ENCODE measurements around the gene PRPF4. TPM values are rescaled to one million over a fixed set of nuclear protein-coding genes. Genes with fewer than 3 reads are reported as not detected.

PRPF4 gene
- total and polyA plus RNA-seq, 9 of the 15 experiments (the other 6 are each of a cell fraction or from before 2014, with no cell fraction given) = 25.8 to 66.0 (median 39.8) TPM

DNA sequence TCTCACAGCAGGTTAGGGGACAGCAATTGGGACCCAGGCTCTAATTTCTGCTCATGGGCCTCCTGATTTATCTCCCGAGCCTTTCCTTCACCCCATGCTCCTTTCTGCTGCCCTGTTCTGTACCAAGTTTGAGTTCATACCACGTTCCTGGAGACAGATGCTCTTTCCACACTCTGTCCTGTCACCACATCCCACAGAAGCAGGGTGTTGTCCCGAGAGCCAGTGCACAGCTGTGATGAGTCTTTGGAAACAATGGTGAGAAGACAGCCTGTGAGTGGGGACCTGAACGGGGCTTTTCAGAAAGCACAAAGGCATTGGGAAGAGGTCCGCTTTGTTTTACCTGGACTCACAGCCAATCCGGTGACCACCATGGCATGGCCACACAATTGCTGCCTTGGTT, 47.2 kb downstream of the PRPF4 start:
- no peak overlapping the region for H2AFZ ChIP-seq (ENCODE audit: low read depth, low read length)
- no peak overlapping the region for H3K9ac ChIP-seq (ENCODE audit: insufficient read depth in 1 of 2, low read depth in 2 of 2, low read length in 2 of 2)
- H3K9me1 ChIP-seq (ENCODE audit: control insufficient read depth, insufficient read depth, low read length) = no peaks in the 10 kb centered on the region
- ATAC-seq = no peak; the same call in 2 of the 3 replicates
- H3K36me3 ChIP-seq (ENCODE audit: control insufficient read depth, insufficient read depth, low read length) = no peaks in the 10 kb centered on the region
- in situ Hi-C loops (cut with MboI) (no loop called here), intact Hi-C loops (cut with micrococcal nuclease) (no loop called here)
- peaks cover 0 to 14% of the 10 kb centered on the region in 2 experiments; a peak in 2 of 5 replicates for H3K27me3 ChIP-seq (ENCODE audit: control insufficient read depth in 2 of 2, insufficient read depth in 2 of 2, low read length in 2 of 2)
- no peak overlapping the region for H3K4me3 ChIP-seq
- H3K4me2 ChIP-seq (ENCODE audit: insufficient read depth, low read length) = no peak overlapping the region
- no peak for DNase-seq (ENCODE audit: extremely low read depth in 1 of 4, low spot score in 3 of 4)
- ChIA-PET CTCF (ENCODE audit: low intra/inter-chr PET ratio) (no interaction called here), POLR2A (interaction anchor here (1.0 kb wide), 1 partner anchor 17 kb away, joined by 3 read pairs; no protein-coding TSS in a partner anchor)
- WGBS (ENCODE audit: insufficient coverage, low coverage, missing lambda C conversion rate) = 10% methylated on average over 6 of the region's 6 CpGs
- no peak for FAIRE-seq
- 0 out of 2 replicates have a peak, but pooled peaks cover 3% of the 10 kb centered on the region for H4K20me1 ChIP-seq (replicated peaks; ENCODE audit: control insufficient read depth, insufficient read depth, low read length)
- no peak overlapping the region for H3K27ac ChIP-seq (ENCODE audit: extremely low read depth, low read depth, low read length)
- no peaks in the 10 kb centered on the region for H3K79me2 ChIP-seq (ENCODE audit: control insufficient read depth, insufficient read depth, low read length)
- H3K9me3 ChIP-seq (replicated peaks; ENCODE audit: control insufficient read depth, insufficient read depth, low read depth, low read length) = no peaks in the 10 kb centered on the region
- no TSS peak for BruUV-seq (replicated peaks)
- no peaks in the 10 kb centered on the region; a peak in 1 of 5 replicates for H3K4me1 ChIP-seq (replicated peaks in 1 of 2; ENCODE audit: control insufficient read depth in 2 of 2, insufficient read depth in 2 of 2, low read length in 2 of 2)
- TF ChIP-seq MEIS2 (IDR thresholded peaks at IDR 0.05; ENCODE audit: partially characterized antibody) (no peak), SMAD2 (IDR thresholded peaks at IDR 0.05; ENCODE audit: low read depth, low read length) (no peak), FOSL1 (tag; conservative IDR thresholded peaks at IDR 0.05) (no peak), ZNF778 (CRISPR knock-in tag; IDR thresholded peaks at IDR 0.05) (no peak), RCOR1 (IDR thresholded peaks at IDR 0.05; ENCODE audit: borderline replicate concordance in 1 of 2, low read depth in 2 of 2, low read length in 2 of 2) (no peak), YY1 (IDR thresholded peaks at IDR 0.05; ENCODE audit: borderline replicate concordance in 1 of 3, control insufficient read depth in 1 of 3, extremely low read depth in 1 of 3, insufficient read depth in 3 of 3, insufficient read length in 1 of 3, insufficient replicate concordance in 2 of 3, low read depth in 1 of 3, low read length in 2 of 3) (no peak), NFYB (IDR thresholded peaks at IDR 0.05; ENCODE audit: extremely low read depth, insufficient read length) (no peak), FOXA1 (IDR thresholded peaks at IDR 0.05; ENCODE audit: borderline replicate concordance) (no peak), NEUROD1 (IDR thresholded peaks at IDR 0.05; ENCODE audit: borderline replicate concordance, low read depth, low read length, partially characterized antibody) (no peak), PHF20 (IDR thresholded peaks at IDR 0.05; ENCODE audit: partially characterized antibody) (no peak), ELF1 (tag; IDR thresholded peaks at IDR 0.05) (no peak), SLC30A9 (CRISPR knock-in tag; IDR thresholded peaks at IDR 0.05) (no peak), GTF2A2 (tag; IDR thresholded peaks at IDR 0.05) (no peak)
- TF ChIP-seq, protein P1, sequence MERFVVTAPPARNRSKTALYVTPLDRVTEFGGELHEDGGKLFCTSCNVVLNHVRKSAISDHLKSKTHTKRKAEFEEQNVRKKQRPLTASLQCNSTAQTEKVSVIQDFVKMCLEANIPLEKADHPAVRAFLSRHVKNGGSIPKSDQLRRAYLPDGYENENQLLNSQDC (CRISPR knock-in tag; IDR thresholded peaks at IDR 0.05) = no peak
- TF ChIP-seq, protein P2, sequence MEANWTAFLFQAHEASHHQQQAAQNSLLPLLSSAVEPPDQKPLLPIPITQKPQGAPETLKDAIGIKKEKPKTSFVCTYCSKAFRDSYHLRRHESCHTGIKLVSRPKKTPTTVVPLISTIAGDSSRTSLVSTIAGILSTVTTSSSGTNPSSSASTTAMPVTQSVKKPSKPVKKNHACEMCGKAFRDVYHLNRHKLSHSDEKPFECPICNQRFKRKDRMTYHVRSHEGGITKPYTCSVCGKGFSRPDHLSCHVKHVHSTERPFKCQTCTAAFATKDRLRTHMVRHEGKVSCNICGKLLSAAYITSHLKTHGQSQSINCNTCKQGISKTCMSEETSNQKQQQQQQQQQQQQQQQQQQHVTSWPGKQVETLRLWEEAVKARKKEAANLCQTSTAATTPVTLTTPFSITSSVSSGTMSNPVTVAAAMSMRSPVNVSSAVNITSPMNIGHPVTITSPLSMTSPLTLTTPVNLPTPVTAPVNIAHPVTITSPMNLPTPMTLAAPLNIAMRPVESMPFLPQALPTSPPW (CRISPR knock-in tag; IDR thresholded peaks at IDR 0.05) = no peak
- TF ChIP-seq, protein P3, sequence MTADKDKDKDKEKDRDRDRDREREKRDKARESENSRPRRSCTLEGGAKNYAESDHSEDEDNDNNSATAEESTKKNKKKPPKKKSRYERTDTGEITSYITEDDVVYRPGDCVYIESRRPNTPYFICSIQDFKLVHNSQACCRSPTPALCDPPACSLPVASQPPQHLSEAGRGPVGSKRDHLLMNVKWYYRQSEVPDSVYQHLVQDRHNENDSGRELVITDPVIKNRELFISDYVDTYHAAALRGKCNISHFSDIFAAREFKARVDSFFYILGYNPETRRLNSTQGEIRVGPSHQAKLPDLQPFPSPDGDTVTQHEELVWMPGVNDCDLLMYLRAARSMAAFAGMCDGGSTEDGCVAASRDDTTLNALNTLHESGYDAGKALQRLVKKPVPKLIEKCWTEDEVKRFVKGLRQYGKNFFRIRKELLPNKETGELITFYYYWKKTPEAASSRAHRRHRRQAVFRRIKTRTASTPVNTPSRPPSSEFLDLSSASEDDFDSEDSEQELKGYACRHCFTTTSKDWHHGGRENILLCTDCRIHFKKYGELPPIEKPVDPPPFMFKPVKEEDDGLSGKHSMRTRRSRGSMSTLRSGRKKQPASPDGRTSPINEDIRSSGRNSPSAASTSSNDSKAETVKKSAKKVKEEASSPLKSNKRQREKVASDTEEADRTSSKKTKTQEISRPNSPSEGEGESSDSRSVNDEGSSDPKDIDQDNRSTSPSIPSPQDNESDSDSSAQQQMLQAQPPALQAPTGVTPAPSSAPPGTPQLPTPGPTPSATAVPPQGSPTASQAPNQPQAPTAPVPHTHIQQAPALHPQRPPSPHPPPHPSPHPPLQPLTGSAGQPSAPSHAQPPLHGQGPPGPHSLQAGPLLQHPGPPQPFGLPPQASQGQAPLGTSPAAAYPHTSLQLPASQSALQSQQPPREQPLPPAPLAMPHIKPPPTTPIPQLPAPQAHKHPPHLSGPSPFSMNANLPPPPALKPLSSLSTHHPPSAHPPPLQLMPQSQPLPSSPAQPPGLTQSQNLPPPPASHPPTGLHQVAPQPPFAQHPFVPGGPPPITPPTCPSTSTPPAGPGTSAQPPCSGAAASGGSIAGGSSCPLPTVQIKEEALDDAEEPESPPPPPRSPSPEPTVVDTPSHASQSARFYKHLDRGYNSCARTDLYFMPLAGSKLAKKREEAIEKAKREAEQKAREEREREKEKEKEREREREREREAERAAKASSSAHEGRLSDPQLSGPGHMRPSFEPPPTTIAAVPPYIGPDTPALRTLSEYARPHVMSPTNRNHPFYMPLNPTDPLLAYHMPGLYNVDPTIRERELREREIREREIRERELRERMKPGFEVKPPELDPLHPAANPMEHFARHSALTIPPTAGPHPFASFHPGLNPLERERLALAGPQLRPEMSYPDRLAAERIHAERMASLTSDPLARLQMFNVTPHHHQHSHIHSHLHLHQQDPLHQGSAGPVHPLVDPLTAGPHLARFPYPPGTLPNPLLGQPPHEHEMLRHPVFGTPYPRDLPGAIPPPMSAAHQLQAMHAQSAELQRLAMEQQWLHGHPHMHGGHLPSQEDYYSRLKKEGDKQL (CRISPR knock-in tag; IDR thresholded peaks at IDR 0.05; ENCODE audit: borderline replicate concordance) = no peak

Measured in K562 (cell line).